ENCODE results near the gene CFAP97D2.

The CFAP97D2 gene

GRCh38 chr13:114237415-114238112 lies 58.5 kb downstream of the CFAP97D2 start:
- peaks cover 0 to 20% (median 7%) of the 10 kb centered on the region in 4 donors for H3K4me1 ChIP-seq
- no peaks in the 10 kb centered on the region for H3K27me3 ChIP-seq
- H3K4me3 ChIP-seq: no peak overlapping the region
- no peak overlapping the region for H3K27ac ChIP-seq
- TF ChIP-seq, protein P1, sequence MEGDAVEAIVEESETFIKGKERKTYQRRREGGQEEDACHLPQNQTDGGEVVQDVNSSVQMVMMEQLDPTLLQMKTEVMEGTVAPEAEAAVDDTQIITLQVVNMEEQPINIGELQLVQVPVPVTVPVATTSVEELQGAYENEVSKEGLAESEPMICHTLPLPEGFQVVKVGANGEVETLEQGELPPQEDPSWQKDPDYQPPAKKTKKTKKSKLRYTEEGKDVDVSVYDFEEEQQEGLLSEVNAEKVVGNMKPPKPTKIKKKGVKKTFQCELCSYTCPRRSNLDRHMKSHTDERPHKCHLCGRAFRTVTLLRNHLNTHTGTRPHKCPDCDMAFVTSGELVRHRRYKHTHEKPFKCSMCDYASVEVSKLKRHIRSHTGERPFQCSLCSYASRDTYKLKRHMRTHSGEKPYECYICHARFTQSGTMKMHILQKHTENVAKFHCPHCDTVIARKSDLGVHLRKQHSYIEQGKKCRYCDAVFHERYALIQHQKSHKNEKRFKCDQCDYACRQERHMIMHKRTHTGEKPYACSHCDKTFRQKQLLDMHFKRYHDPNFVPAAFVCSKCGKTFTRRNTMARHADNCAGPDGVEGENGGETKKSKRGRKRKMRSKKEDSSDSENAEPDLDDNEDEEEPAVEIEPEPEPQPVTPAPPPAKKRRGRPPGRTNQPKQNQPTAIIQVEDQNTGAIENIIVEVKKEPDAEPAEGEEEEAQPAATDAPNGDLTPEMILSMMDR (IDR thresholded peaks at IDR 0.05): no peak
- H3K36me3 ChIP-seq: peaks cover 55 to 61% (median 55%) of the 10 kb centered on the region in 3 donors
- H3K9me3 ChIP-seq: no peaks in the 10 kb centered on the region
- intact Hi-C loops (cut with DNase I; ENCODE audit: low total_unique reads): no loop called here
- no peak for DNase-seq

- DNase-seq: no peak
- H3K27me3 ChIP-seq: no peaks in the 10 kb centered on the region
- intact Hi-C loops (cut with DNase I; ENCODE audit: low total_unique reads): no loop called here
- no peaks in the 10 kb centered on the region for H3K4me1 ChIP-seq
- H3K9me3 ChIP-seq: no peaks in the 10 kb centered on the region
- peaks cover 90 to 100% (median 97%) of the 10 kb centered on the region in 3 donors for H3K36me3 ChIP-seq
- no peak overlapping the region for H3K27ac ChIP-seq
- TF ChIP-seq, protein P1 (IDR thresholded peaks at IDR 0.05): no peak
- H3K4me3 ChIP-seq: no peak overlapping the region
These were observed 62.9 kb downstream of the CFAP97D2 start for GRCh38 chr13:114241918-114242317.

DNA sequence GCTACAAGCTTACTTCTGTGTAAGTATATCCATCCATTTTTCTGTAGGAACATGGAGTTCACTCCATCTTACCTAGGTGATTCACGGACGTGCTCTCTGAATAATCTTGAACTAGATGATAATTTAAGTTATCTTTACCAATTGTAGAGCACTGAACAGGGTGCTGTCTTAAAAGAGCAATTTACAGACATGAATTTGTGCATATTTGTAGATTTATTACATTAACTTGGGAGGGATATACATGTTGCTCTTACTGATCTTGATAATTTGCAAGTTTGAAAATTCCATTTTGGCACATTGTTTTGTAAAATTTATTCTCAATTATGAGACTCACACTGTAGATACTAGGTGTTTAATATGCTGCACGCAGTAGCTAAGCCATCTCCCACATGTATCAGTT lies 64.9 kb downstream of the CFAP97D2 start:
- no peak overlapping the region for H3K4me3 ChIP-seq
- intact Hi-C loops (cut with DNase I; ENCODE audit: low total_unique reads): no loop called here
- H3K27me3 ChIP-seq: no peaks in the 10 kb centered on the region
- no peak for DNase-seq
- TF ChIP-seq, protein P1 (IDR thresholded peaks at IDR 0.05): no peak
- H3K4me1 ChIP-seq: no peaks in the 10 kb centered on the region
- H3K36me3 ChIP-seq: peaks cover 86 to 100% (median 94%) of the 10 kb centered on the region in 3 donors
- H3K9me3 ChIP-seq: no peaks in the 10 kb centered on the region
- H3K27ac ChIP-seq: no peak overlapping the region

- Histone ChIP-seq H3K4me1 (no peaks in the 10 kb centered on the region), H3K27me3 (no peaks in the 10 kb centered on the region), H3K27ac (no peak overlapping the region), H3K4me3 (no peak overlapping the region), H3K36me3 (peaks cover 86 to 100% (median 94%) of the 10 kb centered on the region in 3 donors), H3K9me3 (no peaks in the 10 kb centered on the region)
- DNase-seq: no peak
- intact Hi-C loops (cut with DNase I; ENCODE audit: low total_unique reads): no loop called here
- TF ChIP-seq, protein P1 (IDR thresholded peaks at IDR 0.05): no peak
These were observed 65.6 kb downstream of the CFAP97D2 start for GRCh38 chr13:114244637-114245036.

DNA sequence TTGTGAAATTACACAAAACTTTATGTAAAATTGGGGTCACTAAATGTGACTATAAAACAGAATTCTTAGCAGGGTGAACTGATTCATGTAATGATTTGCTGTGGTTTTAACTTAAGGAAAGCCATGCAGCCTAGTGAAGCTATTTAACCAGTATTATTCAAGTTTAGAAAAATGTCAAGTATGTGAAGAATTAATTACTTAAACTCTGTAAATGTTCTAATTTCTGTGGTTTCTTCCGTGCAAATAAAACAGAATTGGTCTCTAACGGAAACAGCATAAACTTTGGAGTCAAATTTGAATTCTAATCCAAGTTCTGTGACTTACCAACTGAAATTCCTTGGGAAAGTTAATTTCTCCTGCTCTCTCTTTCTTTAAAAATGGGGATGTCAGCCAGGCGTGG lies 69.0 kb downstream of the CFAP97D2 start:
- DNase-seq: no peak
- Histone ChIP-seq H3K4me3 (no peak overlapping the region), H3K36me3 (peaks cover 82 to 100% (median 94%) of the 10 kb centered on the region in 3 donors), H3K27me3 (no peaks in the 10 kb centered on the region), H3K4me1 (no peaks in the 10 kb centered on the region), H3K9me3 (no peaks in the 10 kb centered on the region), H3K27ac (no peak overlapping the region)
- TF ChIP-seq, protein P1 (IDR thresholded peaks at IDR 0.05): no peak
- intact Hi-C loops (cut with DNase I; ENCODE audit: low total_unique reads): no loop called here

Measured in tibial artery (tissue), 4 donors.